Esophagus squamous epithelium (tissue), 4 donors: ENCODE data around the gene SALL1.

Source experiments
- POLR2A ChIP-seq, 4 donors: fragments of 450-650 bp; IDR thresholded peaks; one replicate each; pipeline ENCODE4 v1.6.1; 2017; ENCODE audit warnings: antibody characterized with exemption in 4 of 4, mild to moderate bottlenecking in 4 of 4, moderate library complexity in 3 of 4
- TF ChIP-seq, protein P1 (sequence below), 6 experiments: fragments of 450-650 bp in 4 of 6; fragments of 200-600 bp in 2 of 6; sonication (generic) in 2 of 6; IDR thresholded peaks; one replicate each; pipeline ENCODE4 v1.5.1; 2016 to 2019; ENCODE audit warnings: antibody characterized with exemption in 6 of 6, mild to moderate bottlenecking in 4 of 6, moderate library complexity in 4 of 6

DNA sequence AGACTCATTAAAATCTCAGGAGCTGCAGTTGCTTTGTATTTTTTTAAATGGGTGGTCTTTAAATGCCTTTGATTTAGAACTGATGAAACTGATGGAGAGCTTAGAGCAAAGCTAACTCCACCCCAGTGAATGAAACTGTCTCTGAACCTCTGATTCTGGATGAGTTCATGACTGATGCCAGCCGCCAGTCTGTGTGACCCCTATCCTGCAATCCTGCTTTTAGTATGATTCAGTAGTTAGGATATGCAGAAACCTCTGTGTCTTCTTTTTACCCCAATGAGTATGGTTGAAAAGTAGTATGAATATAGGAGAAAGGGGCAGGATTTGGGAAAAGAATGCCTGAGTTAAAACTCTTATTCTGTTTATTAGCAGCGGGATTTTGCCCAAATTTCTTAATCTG is 12.3 kb upstream of the SALL1 start:
- TF ChIP-seq, protein P1, sequence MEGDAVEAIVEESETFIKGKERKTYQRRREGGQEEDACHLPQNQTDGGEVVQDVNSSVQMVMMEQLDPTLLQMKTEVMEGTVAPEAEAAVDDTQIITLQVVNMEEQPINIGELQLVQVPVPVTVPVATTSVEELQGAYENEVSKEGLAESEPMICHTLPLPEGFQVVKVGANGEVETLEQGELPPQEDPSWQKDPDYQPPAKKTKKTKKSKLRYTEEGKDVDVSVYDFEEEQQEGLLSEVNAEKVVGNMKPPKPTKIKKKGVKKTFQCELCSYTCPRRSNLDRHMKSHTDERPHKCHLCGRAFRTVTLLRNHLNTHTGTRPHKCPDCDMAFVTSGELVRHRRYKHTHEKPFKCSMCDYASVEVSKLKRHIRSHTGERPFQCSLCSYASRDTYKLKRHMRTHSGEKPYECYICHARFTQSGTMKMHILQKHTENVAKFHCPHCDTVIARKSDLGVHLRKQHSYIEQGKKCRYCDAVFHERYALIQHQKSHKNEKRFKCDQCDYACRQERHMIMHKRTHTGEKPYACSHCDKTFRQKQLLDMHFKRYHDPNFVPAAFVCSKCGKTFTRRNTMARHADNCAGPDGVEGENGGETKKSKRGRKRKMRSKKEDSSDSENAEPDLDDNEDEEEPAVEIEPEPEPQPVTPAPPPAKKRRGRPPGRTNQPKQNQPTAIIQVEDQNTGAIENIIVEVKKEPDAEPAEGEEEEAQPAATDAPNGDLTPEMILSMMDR (IDR thresholded peaks at IDR 0.05) = no peak
- no peak for TF ChIP-seq POLR2A (IDR thresholded peaks at IDR 0.05)
